ENCODE data around the gene PDE4B. TPM values are rescaled to one million over a fixed set of nuclear protein-coding genes. Genes with fewer than 3 reads are reported as not detected.
"Not testable (repeated sequence)": the region's sequence is repeated elsewhere in the genome, so short reads cannot be mapped to it uniquely, and the experiment has no call there.

PDE4B gene
- total and polyA plus RNA-seq, 12 donors = 2.0 to 63.2 (median 15.3) TPM

DNA sequence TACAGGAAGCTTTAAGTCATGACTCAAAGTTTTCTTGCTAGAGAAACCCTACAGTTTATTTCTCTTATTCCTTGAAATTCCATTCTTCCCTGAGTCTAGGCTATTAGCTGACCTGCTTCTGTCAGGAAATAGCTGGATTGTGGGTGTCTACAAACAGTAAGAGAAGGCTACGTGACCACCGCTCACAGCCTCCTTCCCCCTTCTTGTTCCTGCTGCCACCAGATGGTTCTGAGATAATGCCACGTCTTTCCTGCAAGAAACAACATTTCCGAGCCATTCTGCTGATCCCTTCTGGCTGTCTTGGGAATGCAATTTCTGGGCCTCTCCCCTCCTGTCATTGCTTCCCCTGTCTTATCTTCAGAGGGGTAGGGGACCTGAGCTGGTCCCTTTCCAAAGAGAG is 612.4 kb downstream of the PDE4B start:
- Histone ChIP-seq H3K27me3 (no peaks in the 10 kb centered on the region), H3K9me3 (peaks cover 0 to 6% (median 0%) of the 10 kb centered on the region in 11 donors), H3K4me1 (peaks cover 9 to 29% (median 20%) of the 10 kb centered on the region in 9 donors), H3K27ac (no peak overlapping the region), H3K4me3 (no peak overlapping the region), H3K36me3 (no peaks in the 10 kb centered on the region)
- intact Hi-C loops (cut with DNase I) = loop anchor here in 1 of 10 donors (10.0 kb wide), 1 partner anchor 70 kb away; no protein-coding TSS in a partner anchor
- 87 to 97% methylated on average over 4 of the region's 4 CpGs for WGBS, 2 donors
- ATAC-seq (no peak), DNase-seq (no peak)
- TF ChIP-seq CTCF (IDR thresholded peaks at IDR 0.05) = no peak

- Histone ChIP-seq H3K9me3 (peaks cover 0 to 19% (median 0%) of the 10 kb centered on the region in 11 donors), H3K4me1 (peaks cover 0 to 28% (median 0%) of the 10 kb centered on the region in 9 donors)
- H3K36me3 ChIP-seq; ATAC-seq; DNase-seq; H3K27me3 ChIP-seq; H3K27ac ChIP-seq; intact Hi-C loops (cut with DNase I); H3K4me3 ChIP-seq: not testable (repeated sequence)
- 87 to 95% methylated on average over 1 of the region's 1 CpG for WGBS, 2 donors
Observed at GRCh38 chr1:66411449-66411848, 618.8 kb downstream of the PDE4B start.

DNA sequence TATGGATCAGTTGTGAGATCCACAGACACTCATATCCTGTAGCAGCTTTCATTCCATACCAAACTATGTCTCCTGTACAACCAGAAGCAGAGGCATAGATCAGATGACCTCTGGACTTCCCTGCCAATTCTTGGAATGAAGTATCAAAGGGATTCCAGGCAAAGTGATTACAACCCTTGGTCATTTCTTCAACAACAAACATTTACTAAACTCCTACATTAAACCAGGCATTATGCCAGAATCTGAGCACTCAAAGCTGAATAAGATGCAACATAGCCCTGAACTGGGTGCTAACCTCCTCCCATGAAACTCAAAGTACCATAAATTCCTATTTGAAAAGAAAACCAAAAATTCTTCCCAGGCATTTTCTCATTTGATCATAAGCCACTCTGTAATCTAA is 620.0 kb downstream of the PDE4B start:
- ATAC-seq = no peak
- intact Hi-C loops (cut with DNase I) = no loop called here

DNA sequence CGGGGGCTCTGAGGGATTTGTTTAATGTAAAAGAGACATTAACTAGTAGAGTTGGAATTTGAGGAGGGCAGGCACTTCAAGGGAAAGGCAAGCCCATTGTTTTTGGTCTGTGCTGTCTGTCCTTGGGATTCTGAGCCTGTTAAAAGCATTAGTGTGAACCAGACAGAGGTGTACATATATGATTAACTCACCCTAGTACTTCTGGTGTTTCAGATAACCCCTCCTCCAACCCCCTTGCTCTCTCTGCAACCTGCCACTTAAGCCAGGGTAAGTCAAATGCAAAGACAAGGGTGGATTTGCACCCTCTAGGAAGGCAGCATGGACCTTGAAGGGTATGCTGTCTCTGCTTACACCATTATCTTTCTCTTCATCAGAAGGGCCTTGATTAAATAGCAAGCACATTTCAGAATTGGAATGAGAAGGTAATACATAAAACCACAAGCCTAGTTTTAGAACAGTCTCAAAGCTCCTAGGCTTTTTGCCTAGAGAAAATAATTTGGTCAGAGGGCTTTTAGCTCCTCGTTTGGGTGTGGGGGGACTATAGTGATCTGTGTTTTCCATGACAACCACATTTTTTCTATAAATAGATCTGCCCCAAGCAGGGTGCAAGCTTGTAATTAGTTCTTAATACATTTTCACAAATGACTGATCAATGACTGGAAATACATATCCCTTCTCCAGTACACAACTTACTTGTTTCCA is 620.6 kb downstream of the PDE4B start:
- H3K36me3 ChIP-seq = no peaks in the 10 kb centered on the region
- intact Hi-C loops (cut with DNase I) = no loop called here
- H3K27ac ChIP-seq = no peak overlapping the region
- H3K4me3 ChIP-seq = no peak overlapping the region
- H3K9me3 ChIP-seq = peaks cover 0 to 38% (median 15%) of the 10 kb centered on the region in 11 donors
- DNase-seq = no peak
- 78 to 83% methylated on average over 2 of the region's 2 CpGs for WGBS, 2 donors
- no peak for ATAC-seq
- no peak for TF ChIP-seq CTCF (IDR thresholded peaks at IDR 0.05)
- peaks cover 0 to 30% (median 0%) of the 10 kb centered on the region in 9 donors for H3K4me1 ChIP-seq
- no peaks in the 10 kb centered on the region for H3K27me3 ChIP-seq

More for the DNA sequence above, 620.0 kb downstream of the PDE4B start:
- no peak overlapping the region for H3K27ac ChIP-seq
- peaks cover 0 to 30% (median 0%) of the 10 kb centered on the region in 9 donors for H3K4me1 ChIP-seq
- no peak overlapping the region for H3K4me3 ChIP-seq
- H3K9me3 ChIP-seq = peaks cover 0 to 32% (median 11%) of the 10 kb centered on the region in 11 donors
- H3K36me3 ChIP-seq = no peaks in the 10 kb centered on the region
- H3K27me3 ChIP-seq = no peaks in the 10 kb centered on the region
- DNase-seq = no peak
- TF ChIP-seq CTCF (IDR thresholded peaks at IDR 0.05) = no peak

DNA sequence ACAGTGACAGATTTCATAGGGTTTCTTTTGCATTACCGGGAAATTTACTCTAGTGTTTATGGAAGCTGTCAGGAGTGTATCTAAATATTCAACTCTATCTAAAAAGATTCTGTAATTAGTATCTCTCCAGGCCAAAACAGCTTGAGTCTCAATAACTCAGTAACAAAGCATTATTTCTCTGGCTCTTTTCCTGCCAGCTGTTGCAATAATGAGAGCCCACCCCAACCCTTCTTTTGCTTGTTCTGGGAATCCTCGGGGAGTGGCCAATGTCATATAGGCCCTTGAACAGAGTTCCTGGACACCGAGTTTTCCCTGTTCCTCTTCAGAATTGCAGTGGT is 621.1 kb downstream of the PDE4B start:
- Histone ChIP-seq H3K9me3 (peaks cover 0 to 43% (median 15%) of the 10 kb centered on the region in 11 donors), H3K36me3 (no peaks in the 10 kb centered on the region), H3K27ac (no peak overlapping the region), H3K4me3 (no peak overlapping the region), H3K27me3 (no peaks in the 10 kb centered on the region), H3K4me1 (peaks cover 0 to 30% (median 0%) of the 10 kb centered on the region in 9 donors)
- ATAC-seq (no peak), DNase-seq (no peak)
- 60 to 64% methylated on average over 3 of the region's 3 CpGs for WGBS, 2 donors
- TF ChIP-seq CTCF (IDR thresholded peaks at IDR 0.05) = no peak
- intact Hi-C loops (cut with DNase I) = no loop called here
